Measurements from ENCODE around the gene MCOLN3.

DNA sequence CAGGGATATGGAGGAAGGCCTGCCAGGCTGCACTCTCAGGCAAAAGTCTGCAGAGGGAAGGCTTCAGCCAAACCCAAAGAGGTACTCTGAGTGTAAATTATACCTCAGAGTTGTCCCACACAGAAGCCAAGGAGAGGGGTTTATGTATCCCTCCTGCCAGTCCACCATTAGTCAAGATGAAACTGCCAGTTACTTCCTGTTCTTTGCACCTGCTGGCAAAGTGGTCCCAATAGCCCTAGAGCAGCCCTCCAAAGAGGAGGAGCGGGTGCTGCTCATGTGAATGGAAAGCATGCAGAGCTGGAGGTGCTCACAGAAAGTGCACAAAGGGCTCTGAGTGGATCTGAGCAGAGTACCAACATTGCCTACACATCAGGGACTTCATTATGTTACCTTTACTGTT is 37.1 kb upstream of the MCOLN3 start:
- TF ChIP-seq POLR2A (IDR thresholded peaks at IDR 0.05): no peak
- TF ChIP-seq, protein P1, sequence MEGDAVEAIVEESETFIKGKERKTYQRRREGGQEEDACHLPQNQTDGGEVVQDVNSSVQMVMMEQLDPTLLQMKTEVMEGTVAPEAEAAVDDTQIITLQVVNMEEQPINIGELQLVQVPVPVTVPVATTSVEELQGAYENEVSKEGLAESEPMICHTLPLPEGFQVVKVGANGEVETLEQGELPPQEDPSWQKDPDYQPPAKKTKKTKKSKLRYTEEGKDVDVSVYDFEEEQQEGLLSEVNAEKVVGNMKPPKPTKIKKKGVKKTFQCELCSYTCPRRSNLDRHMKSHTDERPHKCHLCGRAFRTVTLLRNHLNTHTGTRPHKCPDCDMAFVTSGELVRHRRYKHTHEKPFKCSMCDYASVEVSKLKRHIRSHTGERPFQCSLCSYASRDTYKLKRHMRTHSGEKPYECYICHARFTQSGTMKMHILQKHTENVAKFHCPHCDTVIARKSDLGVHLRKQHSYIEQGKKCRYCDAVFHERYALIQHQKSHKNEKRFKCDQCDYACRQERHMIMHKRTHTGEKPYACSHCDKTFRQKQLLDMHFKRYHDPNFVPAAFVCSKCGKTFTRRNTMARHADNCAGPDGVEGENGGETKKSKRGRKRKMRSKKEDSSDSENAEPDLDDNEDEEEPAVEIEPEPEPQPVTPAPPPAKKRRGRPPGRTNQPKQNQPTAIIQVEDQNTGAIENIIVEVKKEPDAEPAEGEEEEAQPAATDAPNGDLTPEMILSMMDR (IDR thresholded peaks at IDR 0.05): no peak
- no peak for TF ChIP-seq POLR2AphosphoS5 (IDR thresholded peaks at IDR 0.05)
- no peak for TF ChIP-seq EP300 (IDR thresholded peaks at IDR 0.05)

Measured in gastroesophageal sphincter (tissue), 3 donors.